H4 (cell line): ENCODE measurements around the gene CLCN6. TPM values are rescaled to one million over a fixed set of nuclear protein-coding genes. Genes with fewer than 3 reads are reported as not detected.

ENCODE experiments used
- DNase-seq: peaks from one replicate; pipeline ENCODE4 v3.0.0-alpha.2; 2015; ENCODE audit warnings: low spot score
- total RNA-seq: library from RNA; depleted of rRNA; stranded (reverse); fragments of >200 nt; shearing (Covaris generic); gene quantifications from 2 replicates; pipeline ENCODE4 v1.2.3, GENCODE V29; 2014

The CLCN6 gene
- total RNA-seq, 1 experiment from 2014 or later: 4.4 TPM

- DNase-seq: no peak
Observed at GRCh38 chr1:11825131-11825530, 19.1 kb downstream of the CLCN6 start.

- no peak for DNase-seq
Observed at GRCh38 chr1:11826946-11827345, 21.0 kb downstream of the CLCN6 start.

DNA sequence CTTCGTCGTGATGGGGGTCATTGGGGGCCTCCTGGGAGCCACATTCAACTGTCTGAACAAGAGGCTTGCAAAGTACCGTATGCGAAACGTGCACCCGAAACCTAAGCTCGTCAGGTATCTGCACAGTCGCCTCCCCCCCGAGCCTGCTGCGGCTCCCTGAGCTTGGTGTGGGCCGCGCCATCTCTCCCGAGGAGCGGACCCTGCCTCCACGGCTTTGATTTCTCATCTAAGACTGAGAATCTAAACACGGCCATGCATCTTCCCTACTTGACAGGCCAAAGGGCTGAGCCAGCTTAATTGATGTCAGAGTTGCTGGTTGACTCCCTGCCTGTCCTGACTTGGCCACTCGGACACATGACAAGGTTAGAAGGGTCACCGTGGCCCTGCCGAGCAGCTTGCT, 22.5 kb downstream of the CLCN6 start:
- DNase-seq: no peak

- DNase-seq: no peak
Observed at GRCh38 chr1:11831945-11832725, 26.1 kb downstream of the CLCN6 start.

DNA sequence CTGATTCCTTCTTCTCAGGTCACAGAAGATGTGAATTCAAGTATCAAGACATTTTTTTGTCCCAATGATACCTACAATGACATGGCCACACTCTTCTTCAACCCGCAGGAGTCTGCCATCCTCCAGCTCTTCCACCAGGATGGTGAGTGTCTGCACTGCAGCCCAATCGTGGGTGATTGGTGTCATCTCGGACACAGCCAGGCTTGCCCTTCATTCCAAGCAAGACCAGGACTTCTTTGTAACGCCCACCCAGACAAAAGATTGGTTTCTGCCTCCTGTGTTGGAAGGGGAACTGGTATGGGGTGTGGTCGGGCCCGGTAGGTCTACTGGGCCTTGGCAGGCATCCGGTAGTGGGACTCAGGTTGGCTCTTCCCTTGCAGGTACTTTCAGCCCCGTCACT, 27.5 kb downstream of the CLCN6 start:
- DNase-seq: no peak

DNA sequence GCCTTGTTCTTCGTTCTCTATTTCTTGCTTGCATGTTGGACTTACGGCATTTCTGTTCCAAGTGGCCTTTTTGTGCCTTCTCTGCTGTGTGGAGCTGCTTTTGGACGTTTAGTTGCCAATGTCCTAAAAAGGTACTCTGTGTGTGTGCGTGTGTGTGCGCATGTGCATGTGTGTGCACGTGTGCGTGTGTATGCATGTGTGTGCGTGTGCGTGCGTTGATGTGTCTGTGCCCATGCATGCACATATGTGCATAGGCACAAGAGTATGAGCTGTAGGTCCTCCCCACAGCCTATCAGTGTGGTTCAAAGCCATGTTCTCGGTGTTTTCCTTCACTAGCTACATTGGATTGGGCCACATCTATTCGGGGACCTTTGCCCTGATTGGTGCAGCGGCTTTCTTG, 27.9 kb downstream of the CLCN6 start:
- no peak for DNase-seq

GRCh38 chr1:11835441-11836225, 29.6 kb downstream of the CLCN6 start:
- no peak for DNase-seq

DNA sequence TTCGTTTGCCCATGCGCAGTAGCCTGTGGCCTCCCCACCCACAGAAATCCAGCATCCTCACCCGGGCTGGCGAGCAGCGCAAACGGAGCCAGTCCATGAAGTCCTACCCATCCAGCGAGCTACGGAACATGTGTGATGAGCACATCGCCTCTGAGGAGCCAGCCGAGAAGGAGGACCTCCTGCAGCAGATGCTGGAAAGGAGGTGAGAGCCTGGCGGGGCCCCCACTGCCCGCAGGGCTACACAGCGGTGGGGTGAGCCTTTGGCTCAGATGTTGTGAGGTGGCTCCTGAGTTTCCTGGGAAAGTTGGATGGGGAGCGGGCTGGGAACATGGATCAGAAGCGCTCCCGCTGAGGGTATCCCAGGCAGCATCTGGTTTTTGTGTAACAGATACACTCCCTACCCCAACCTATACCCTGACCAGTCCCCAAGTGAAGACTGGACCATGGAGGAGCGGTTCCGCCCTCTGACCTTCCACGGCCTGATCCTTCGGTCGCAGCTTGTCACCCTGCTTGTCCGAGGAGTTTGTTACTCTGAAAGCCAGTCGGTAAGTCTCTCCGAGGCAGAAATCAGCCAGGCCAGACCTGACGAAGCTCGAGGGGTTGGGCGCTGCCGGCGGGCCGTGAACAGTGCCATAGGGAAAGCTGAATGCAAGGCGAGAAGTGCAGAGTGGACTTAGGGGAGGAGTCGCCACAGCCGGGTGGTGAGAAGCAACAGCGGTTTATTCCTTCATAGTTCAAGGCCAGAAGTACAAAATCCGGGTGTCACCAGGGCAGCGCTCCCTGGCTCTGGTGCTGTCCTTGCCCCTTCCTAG, 31.2 kb downstream of the CLCN6 start:
- no peak for DNase-seq

DNA sequence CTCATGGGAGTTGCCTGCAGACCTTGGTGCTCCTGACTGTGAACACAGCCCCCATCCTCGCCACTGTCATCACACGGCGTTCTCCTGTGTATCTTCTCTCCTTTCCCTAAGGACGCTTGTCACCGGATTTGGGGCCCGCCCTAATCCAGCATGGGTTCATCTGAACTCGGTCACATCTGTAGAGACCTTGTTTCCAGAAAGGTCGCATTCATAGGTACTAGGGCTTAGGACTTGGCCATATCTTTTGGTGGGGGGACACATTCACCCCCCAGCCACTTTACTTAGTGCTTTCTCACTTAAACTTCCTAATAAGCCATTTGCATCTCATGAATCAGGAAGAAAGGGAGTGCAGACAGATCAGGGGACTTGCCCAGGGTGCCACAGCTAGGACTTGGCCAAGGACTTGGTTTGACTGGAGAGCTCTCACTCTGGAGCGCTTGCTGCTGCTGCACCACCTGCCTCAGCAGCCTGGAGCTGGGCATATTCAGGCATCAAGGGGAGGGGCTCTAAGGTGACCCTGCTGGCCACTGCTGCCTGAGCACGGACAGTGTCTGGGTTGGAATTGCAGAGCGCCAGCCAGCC, 31.9 kb downstream of the CLCN6 start:
- DNase-seq: no peak

DNA sequence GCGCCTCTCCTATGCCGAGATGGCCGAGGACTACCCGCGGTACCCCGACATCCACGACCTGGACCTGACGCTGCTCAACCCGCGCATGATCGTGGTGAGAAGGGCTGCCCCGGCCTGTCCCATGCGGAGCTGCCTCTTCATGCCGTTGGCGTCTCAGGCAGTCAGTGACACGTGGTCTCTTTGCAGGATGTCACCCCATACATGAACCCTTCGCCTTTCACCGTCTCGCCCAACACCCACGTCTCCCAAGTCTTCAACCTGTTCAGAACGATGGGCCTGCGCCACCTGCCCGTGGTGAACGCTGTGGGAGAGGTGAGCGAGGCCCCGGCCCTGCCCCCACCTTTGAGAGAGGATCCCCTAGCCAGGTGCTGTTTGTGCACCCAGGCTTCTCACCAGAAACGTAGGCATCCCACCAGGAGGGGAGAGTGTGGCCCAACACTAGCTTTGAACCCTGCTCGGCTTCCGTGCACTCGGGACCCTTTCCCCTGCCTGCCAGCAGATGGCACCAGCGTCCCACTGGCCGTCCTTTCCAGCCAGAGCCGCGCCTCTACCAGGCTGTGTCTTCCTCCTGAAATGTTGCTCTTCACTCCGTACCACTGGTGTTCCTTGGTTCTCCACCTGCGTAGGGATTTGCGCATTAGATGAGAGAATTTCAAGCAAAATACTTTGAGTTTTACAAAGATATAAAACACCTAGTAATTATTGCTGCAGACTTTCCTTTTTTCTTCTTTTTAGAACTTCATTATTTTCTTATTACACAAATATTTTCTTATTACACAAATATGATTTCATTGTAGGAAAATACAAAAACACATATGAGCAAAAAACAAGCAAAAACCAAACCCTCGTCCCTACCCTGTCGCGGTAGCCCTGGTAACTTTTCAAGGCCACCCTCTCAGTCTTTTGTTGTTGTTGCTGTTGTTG, 32.6 kb downstream of the CLCN6 start:
- DNase-seq: peak; percentile 48

DNA sequence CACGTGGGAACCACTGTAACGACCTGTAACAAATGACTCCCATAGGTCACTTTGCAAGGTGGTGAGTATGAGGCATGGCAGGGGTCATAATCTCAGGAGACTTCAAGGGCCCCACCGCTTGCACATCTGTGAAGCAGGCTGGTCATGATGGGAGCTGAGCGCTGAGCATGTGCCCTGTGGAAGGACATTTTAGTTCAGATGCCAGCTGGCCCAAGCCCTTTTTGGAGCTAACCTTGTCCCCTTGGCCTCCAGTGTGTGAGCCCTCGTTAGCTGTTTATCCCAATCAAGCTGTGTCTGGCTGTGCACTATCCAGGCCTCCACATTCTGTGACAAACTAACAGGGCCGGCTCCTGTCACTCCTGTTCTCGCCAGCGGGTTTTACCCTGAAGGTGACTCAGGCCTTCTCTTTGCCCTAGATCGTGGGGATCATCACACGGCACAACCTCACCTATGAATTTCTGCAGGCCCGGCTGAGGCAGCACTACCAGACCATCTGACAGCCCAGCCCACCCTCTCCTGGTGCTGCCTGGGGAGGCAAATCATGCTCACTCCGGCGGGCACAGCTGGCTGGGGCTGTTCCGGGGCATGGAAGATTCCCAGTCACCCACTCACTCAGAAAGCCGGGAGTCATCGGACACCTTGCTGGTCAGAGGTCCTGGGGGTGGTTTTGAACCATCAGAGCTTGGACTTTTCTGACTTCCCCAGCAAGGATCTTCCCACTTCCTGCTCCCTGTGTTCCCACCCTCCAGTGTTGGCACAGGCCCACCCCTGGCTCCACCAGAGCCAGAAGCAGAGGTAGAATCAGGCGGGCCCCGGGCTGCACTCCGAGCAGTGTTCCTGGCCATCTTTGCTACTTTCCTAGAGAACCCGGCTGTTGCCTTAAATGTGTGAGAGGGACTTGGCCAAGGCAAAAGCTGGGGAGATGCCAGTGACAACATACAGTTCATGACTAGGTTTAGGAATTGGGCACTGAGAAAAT, 34.0 kb downstream of the CLCN6 start:
- DNase-seq: no peak

DNA sequence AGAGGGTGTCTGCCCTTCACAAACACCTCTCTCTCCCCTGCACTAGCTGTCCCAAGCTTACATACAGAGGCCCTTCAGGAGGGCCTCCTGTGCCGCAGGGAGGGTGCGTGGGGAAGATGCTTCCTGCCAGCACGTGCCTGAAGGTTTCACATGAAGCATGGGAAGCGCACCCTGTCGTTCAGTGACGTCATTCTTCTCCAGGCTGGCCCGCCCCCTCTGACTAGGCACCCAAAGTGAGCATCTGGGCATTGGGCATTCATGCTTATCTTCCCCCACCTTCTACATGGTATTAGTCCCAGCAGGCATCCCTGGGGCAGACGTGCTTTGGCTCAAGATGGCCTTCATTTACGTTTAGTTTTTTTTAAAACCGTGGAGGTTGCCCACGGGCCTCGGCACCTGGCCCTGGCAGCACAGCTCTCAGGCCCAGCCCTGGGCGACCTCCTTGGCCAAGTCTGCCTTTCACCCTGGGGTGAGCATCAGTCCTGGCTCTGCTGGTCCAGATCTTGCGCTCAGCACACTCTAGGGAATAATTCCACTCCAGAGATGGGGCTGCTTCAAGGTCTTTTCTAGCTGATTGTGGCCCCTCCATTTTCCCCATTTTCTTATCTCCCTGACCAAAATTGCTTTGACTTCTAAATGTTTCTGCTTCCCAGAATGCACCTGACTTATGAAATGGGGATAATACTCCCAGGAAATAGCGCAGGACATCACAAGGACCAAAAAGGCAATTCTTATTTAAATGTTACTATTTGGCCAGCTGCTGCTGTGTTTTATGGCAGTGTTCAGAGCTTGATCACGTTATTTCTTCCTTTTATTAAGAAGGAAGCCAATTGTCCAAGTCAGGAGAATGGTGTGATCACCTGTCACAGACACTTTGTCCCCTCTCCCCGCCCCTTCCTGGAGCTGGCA, 35.5 kb downstream of the CLCN6 start:
- no peak for DNase-seq

- DNase-seq: no peak
Observed at GRCh38 chr1:11842154-11843041, 36.4 kb downstream of the CLCN6 start.

GRCh38 chr1:11845641-11846335, 39.8 kb downstream of the CLCN6 start:
- DNase-seq: no peak

GRCh38 chr1:11847667-11848372, 41.8 kb downstream of the CLCN6 start, which contains the start of gene NPPA:
Gene NPPA (minus strand): TSS chr1:11847783. CDS start chr1:11847684, 99 bp downstream.
- no peak for DNase-seq

GRCh38 chr1:11848373-11848700, 42.3 kb downstream of the CLCN6 start:
- DNase-seq: no peak
